SJSA1 (cell line): ENCODE results near the gene AK2. TPM values are rescaled to one million over a fixed set of nuclear protein-coding genes. Genes with fewer than 3 reads are reported as not detected.
"Not testable (repeated sequence)": the region's sequence is repeated elsewhere in the genome, so short reads cannot be mapped to it uniquely, and the experiment has no call there.

Experiments
- DNase-seq, 2 experiments: peaks; one replicate each; pipeline ENCODE4 v3.0.0-alpha.2; 2015 to 2020; ENCODE audit warnings: low spot score in 2 of 2, low read depth in 1 of 2
- H3K27ac ChIP-seq: fragments of 250-450 bp; sonication (Bioruptor Pico); 2 replicates; pipeline ENCODE4 v1.5.1; 2020; ENCODE audit warnings: mild to moderate bottlenecking, moderate library complexity
- H3K27me3 ChIP-seq: fragments of 250-450 bp; sonication (Bioruptor Pico); replicated peaks from 2 replicates; pipeline ENCODE4 v1.5.1; 2020; ENCODE audit warnings: mild to moderate bottlenecking, moderate library complexity
- H3K36me3 ChIP-seq: fragments of 250-450 bp; sonication (Bioruptor Pico); 2 replicates; pipeline ENCODE4 v1.5.1; 2020; ENCODE audit warnings: mild to moderate bottlenecking
- H3K4me1 ChIP-seq: fragments of 250-450 bp; sonication (Bioruptor Pico); replicated peaks from 2 replicates; pipeline ENCODE4 v1.6.1; 2021; ENCODE audit warnings: mild to moderate bottlenecking
- H3K4me3 ChIP-seq: fragments of 250-450 bp; sonication (Bioruptor Pico); 2 replicates; pipeline ENCODE4 v1.5.1; 2020; ENCODE audit warnings: mild to moderate bottlenecking
- H3K9me3 ChIP-seq: fragments of 250-450 bp; sonication (Bioruptor Pico); replicated peaks from 2 replicates; pipeline ENCODE4 v1.5.1; 2020; ENCODE audit warnings: mild to moderate bottlenecking
- total RNA-seq: library from RNA; depleted of rRNA; stranded (reverse); fragments of >200 nt; shearing (Covaris generic); gene quantifications from 2 replicates; pipeline ENCODE4 v1.2.3, GENCODE V29; 2014

The AK2 gene
- total RNA-seq, 1 experiment from 2014 or later, result 230 TPM

DNA sequence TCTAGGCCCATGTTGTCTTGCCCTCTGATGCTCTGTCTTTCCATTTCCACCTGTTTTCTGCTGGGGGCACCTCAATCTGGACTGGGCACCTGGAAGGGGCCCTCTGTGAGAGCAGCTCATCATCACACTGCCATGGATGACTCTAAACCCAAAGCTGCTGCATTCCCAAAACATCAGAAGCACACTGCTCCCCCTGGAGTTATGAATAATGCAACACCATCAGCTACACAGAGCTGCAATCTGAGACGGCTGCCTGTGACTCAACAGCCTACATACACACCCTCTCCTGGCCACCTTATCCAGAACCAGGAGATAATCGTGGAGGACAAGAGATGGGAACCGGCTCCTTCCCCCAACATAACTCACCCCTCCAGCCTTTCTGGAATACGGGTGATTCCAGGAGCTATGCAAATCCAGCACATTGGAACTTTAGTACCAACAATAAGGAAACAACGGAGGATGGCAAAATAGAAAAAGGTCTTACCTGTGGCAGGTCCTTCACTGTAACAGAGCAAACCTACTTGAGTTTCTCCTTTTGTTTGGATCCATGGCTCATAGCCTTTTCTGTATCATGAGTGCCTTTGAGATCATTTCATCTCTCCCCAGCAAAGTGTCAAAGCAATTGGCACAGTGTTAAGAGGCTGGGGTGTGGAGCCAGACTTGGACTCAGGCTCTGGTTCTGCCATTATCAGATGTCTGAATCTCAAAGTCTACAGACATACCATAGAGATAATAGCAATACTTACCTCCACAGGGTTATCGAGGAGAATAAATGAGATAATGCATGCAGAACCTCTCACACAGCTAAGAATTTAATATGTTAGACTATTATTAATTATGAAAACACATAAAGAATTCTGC, 29.3 kb downstream of the AK2 start:
- Histone ChIP-seq H3K27ac (no peak overlapping the region), H3K9me3 (no peaks in the 10 kb centered on the region; the same call in 1 of the 2 replicates), H3K4me1 (no peaks in the 10 kb centered on the region), H3K36me3 (peaks cover 43% of the 10 kb centered on the region), H3K27me3 (no peaks in the 10 kb centered on the region), H3K4me3 (no peak overlapping the region)
- peak; percentile 57 to 65 for DNase-seq

DNA sequence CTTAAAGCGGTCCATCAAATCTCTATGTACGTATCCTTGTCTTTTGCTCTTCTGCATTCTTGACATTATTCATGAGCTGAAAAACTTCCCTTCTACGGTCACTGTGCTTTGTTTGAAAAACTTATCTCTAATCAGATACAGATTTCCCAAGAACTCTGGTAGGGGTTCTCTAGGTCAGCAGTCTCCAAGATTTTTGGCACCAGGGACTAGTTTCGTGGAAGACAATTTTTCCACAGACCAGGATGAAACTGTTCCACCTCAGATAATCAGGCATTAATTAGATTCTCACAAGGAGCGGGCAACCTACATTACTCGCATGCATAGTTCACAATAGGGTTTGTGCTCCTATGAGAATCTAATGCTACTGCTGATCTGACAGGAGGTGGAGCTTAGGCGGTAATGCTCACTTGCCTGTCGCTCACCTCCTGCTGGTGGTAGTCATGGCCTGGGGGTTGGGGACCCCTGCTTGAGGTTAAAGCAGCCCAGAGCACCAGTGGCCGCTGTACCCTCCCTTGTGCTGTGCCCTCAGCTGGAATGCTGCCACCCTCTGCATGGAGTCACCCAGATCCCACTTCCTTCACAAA, 30.8 kb downstream of the AK2 start:
- no peaks in the 10 kb centered on the region for H3K27me3 ChIP-seq
- H3K27ac ChIP-seq, result no peak overlapping the region
- H3K4me1 ChIP-seq, result no peaks in the 10 kb centered on the region
- peaks cover 33% of the 10 kb centered on the region for H3K36me3 ChIP-seq
- DNase-seq, result no peak
- H3K9me3 ChIP-seq, result no peaks in the 10 kb centered on the region; the same call in 1 of the 2 replicates
- H3K4me3 ChIP-seq, result no peak overlapping the region

DNA sequence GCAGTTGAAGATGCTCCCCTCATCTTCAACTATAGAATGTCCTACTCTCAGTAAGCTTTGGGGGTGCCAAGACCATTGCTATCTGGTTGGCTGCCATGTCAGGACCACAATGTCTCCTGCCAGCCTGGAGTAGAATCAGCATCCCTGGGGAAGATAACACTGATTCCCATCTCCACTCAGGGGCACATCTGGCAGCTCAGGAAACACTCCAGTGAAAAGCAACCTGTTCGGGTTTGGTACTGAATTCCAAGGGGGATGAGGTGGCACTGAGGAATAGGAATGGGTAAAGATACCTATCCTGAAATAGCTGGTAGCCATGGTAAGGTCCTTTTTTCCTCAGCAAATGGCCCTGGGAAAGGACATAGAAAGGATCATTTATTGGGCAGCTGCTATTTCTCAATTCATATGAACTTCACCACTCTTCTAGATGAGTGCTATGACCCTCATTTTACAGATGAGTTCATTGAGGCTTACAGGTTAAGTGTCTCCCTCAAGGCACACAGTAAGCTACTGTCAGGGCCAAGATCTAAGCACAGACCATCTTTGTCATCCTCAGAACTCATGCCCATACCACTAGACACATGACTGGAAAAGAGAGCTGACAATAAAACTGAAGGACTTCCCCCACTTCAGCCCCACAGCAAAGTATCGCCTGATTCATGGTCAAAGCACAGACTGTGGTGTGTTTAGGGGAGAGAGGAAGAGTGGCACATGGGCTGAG, 31.4 kb downstream of the AK2 start:
- H3K27me3 ChIP-seq, result no peaks in the 10 kb centered on the region
- no peak overlapping the region for H3K27ac ChIP-seq
- H3K4me3 ChIP-seq, result no peak overlapping the region

DNA sequence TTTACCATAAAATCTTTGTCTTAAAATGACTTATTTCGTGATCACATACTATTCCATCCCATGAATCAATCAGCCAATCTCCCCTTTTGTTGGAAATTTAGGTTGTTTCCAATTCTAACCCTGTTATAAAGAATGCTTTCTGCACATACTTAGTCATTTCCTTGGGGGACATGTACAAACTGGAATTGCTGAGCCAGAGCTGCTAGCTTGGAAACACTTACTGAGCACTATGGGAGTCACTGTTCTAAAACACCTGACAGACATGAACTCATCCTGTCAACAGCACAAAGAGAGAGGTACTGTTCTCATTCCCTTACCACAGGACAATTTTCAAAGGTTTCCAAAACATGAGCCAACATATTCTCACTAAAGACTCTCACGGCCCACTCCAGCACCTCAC, 32.1 kb downstream of the AK2 start:
- Histone ChIP-seq H3K27ac (no peak overlapping the region), H3K36me3 (peaks cover 27% of the 10 kb centered on the region), H3K9me3 (no peaks in the 10 kb centered on the region; the same call in 1 of the 2 replicates), H3K4me1 (no peaks in the 10 kb centered on the region), H3K4me3 (no peak overlapping the region), H3K27me3 (no peaks in the 10 kb centered on the region)
- DNase-seq, result no peak

More for the DNA sequence above, 31.4 kb downstream of the AK2 start:
- H3K36me3 ChIP-seq, result peaks cover 29% of the 10 kb centered on the region
- no peaks in the 10 kb centered on the region; the same call in 1 of the 2 replicates for H3K9me3 ChIP-seq
- no peak for DNase-seq
- no peaks in the 10 kb centered on the region for H3K4me1 ChIP-seq

DNA sequence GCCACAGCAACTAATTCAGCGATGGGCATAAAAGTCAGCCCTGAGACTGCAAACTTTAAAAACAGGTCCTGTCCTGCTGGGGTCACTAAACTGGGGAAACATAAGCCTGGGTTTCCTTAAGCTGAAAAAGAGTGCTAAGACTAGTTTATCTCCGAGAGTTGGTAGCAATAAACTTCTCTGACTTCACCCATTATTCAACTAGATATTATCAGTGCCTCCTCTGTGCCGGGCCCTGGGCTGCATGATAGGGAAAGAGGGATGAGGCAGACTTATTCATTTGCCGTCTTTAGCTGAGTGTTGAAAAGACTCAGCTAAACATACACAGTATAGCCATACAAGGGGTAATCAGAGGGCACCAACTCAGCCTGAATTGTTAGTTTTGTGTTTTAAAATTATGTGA, 33.0 kb downstream of the AK2 start:
- no peaks in the 10 kb centered on the region; the same call in 1 of the 2 replicates for H3K9me3 ChIP-seq
- no peak overlapping the region for H3K4me3 ChIP-seq
- no peaks in the 10 kb centered on the region for H3K27me3 ChIP-seq
- peaks cover 17% of the 10 kb centered on the region for H3K36me3 ChIP-seq
- no peaks in the 10 kb centered on the region for H3K4me1 ChIP-seq
- DNase-seq, result no peak
- no peak overlapping the region for H3K27ac ChIP-seq

DNA sequence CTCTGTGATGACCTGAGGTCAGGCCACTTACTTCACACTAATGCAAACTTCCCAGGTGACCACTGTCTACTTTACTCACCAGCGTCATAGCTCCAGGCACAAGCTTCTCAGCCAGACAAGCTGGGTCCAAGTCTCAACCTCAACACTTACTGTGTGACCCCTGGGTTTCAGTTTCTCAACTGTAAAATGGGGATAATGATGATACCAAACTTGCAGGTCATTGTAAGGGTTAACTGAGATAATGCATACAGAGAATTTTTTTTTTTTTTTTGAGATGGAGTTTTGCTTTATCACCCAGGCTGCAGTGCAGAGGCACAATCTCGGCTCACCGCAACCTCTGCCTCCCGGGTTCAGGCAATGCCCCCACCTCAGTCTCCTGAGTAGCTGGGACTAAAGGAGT, 34.7 kb downstream of the AK2 start:
- H3K4me1 ChIP-seq, result peaks cover 12% of the 10 kb centered on the region
- H3K4me3 ChIP-seq, result no peak overlapping the region
- H3K27me3 ChIP-seq, result no peaks in the 10 kb centered on the region
- H3K27ac ChIP-seq, result no peak overlapping the region
- H3K9me3 ChIP-seq, result no peaks in the 10 kb centered on the region
- 0 out of 2 replicates have a peak, but pooled peaks cover 5% of the 10 kb centered on the region for H3K36me3 ChIP-seq
- no peak for DNase-seq

DNA sequence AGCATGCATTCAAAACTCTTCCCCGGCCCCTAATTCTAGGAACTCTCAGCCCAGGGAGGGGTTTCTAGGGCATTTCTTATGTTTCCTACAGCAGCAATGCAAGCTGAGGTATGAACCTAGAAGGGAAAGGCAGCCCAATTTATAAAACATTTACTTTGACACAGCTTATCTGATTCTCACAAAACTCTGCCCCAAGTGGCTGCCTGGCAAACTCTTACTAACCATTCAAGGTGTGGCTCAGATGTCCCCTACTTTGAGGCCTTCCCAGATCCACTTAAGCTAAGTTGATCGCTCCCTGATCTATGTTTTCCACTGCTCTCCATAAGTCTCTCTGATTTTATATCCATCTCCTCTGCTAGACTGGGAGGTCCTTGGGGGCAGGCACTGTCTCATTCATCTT, 35.4 kb downstream of the AK2 start:
- 0 out of 2 replicates have a peak, but pooled peaks cover 5% of the 10 kb centered on the region for H3K36me3 ChIP-seq
- peaks cover 12% of the 10 kb centered on the region for H3K4me1 ChIP-seq
- no peak overlapping the region for H3K4me3 ChIP-seq
- no peak for DNase-seq
- no peak overlapping the region for H3K27ac ChIP-seq
- H3K9me3 ChIP-seq, result no peaks in the 10 kb centered on the region
- no peaks in the 10 kb centered on the region for H3K27me3 ChIP-seq

DNA sequence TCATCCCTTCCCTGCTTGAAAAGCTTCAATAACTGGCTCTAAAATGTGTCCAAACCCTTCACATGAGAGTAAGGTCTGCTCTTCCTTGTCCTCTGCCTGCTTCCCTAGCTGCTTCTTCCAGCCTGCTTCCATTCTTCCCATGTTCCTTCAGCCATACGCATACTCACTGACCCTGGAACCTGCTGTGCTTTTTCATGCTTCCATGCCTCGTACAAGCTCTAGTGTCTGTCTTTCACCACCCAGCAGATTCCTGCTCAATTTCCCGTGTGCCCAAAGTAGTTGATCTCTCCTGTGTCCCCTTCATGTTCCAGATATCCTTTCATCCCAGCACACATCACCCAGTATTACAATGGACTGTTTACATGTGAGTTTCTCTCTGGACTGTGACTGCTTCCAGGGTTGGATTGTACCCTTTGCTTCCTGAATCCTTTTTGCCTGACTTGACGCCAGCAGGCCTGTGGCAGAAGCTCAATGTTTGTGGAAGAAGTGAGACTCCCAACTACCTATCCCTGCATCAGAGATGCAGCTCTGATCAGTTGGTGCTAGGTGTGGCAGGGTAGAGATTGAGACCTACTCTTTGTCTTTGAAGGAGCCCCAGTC, 36.2 kb downstream of the AK2 start:
- H3K9me3 ChIP-seq, result no peaks in the 10 kb centered on the region
- H3K4me3 ChIP-seq, result no peak overlapping the region
- 0 out of 2 replicates have a peak, but pooled peaks cover 5% of the 10 kb centered on the region for H3K36me3 ChIP-seq
- H3K27ac ChIP-seq, result no peak overlapping the region
- no peak for DNase-seq
- H3K4me1 ChIP-seq, result peaks cover 12% of the 10 kb centered on the region
- no peaks in the 10 kb centered on the region for H3K27me3 ChIP-seq

DNA sequence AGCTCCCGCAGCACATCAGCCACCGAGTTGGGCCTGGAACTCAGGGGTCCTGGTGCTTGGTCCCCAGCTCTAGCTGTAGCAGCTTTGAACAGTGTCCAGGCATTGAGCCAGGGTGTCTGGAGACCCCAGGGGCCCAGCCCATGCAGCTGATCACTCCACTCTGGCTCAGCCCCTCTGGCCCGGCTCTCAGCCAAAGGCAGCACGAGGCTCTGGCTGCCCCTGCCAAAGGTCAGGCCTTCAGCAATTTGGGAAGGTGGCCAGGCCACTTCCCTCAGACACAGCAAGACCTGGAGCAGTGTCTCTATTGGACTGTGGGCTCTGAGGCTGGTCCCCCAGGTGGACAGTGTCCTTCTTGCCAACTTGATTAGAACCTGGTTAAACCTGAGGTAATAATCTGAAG, 37.7 kb downstream of the AK2 start:
- Histone ChIP-seq H3K27me3 (no peaks in the 10 kb centered on the region), H3K4me1 (peaks cover 12% of the 10 kb centered on the region), H3K27ac (no peak overlapping the region), H3K36me3 (0 out of 2 replicates have a peak, but pooled peaks cover 5% of the 10 kb centered on the region), H3K4me3 (no peak overlapping the region), H3K9me3 (no peaks in the 10 kb centered on the region)
- DNase-seq, result no peak

DNA sequence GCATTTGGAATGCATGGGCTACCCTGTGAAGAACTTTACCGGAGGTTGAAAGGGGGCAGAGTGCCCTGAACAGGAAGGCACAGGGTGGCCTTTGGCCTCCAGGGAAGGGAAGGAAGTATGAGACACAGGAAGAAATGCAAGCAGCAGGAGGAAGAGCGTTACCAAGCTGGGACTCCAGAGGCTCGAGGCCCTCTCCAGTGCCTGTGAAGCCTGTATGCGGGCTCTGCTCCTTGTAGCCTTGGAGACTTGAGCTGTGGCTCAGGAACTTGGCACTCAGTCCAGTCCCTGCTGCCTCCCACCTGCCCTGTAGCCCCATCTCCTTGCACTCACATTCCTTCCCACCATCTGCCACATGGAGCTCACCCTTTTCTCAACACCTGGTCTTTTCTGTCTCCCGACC, 38.6 kb downstream of the AK2 start:
- H3K4me3 ChIP-seq, result no peak overlapping the region
- H3K36me3 ChIP-seq, result 0 out of 2 replicates have a peak, but pooled peaks cover 5% of the 10 kb centered on the region
- no peaks in the 10 kb centered on the region for H3K9me3 ChIP-seq
- H3K4me1 ChIP-seq, result peaks cover 13% of the 10 kb centered on the region
- no peak overlapping the region for H3K27ac ChIP-seq
- H3K27me3 ChIP-seq, result no peaks in the 10 kb centered on the region
- DNase-seq, result no peak

DNA sequence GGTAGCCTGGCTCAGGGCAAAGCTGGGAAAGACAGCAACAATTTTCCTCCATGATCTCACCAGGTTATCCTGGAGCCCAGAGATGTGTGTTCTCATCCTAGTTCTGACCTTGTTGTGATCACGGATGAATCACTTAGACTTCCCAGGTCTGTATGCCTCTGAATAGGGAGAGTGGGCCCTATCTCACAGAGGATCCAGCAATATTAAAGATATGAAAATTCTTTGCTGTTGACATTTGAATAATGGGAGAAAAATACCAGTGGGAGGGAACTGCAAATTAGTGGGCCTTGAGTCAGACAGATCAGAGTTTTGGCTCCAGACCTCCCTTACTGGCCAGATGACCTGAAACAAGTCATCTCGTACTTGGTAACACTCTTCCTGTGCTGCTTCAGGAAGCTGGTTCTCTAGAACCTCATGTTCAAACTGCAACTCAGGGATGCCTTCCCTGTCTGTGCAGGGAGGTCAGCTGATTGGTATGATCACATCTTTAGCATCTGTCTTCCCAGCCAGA, 39.2 kb downstream of the AK2 start:
- Histone ChIP-seq H3K4me3 (no peak overlapping the region), H3K36me3 (0 out of 2 replicates have a peak, but pooled peaks cover 5% of the 10 kb centered on the region), H3K27ac (no peak overlapping the region), H3K4me1 (peaks cover 19% of the 10 kb centered on the region), H3K27me3 (no peaks in the 10 kb centered on the region), H3K9me3 (no peaks in the 10 kb centered on the region)
- DNase-seq, result no peak

DNA sequence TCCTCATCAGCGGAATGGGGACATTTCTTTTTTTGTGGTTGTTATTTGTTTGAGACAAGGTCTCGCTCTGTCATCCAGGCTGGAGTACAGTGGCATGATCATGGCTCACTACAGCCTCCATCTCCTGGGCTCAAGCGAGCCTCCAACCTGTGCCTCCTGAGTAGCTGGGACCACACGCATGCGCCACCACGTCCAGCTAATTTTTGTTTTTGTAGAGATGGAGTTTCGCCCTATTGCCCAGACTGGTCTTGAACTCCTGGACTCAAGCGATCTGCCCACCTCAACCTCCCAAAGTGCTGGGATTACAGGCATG, 43.4 kb downstream of the AK2 start:
- H3K9me3 ChIP-seq, DNase-seq, H3K27ac ChIP-seq, H3K36me3 ChIP-seq, H3K4me3 ChIP-seq, H3K27me3 ChIP-seq: not testable (repeated sequence)
- peaks cover 51% of the 10 kb centered on the region for H3K4me1 ChIP-seq

DNA sequence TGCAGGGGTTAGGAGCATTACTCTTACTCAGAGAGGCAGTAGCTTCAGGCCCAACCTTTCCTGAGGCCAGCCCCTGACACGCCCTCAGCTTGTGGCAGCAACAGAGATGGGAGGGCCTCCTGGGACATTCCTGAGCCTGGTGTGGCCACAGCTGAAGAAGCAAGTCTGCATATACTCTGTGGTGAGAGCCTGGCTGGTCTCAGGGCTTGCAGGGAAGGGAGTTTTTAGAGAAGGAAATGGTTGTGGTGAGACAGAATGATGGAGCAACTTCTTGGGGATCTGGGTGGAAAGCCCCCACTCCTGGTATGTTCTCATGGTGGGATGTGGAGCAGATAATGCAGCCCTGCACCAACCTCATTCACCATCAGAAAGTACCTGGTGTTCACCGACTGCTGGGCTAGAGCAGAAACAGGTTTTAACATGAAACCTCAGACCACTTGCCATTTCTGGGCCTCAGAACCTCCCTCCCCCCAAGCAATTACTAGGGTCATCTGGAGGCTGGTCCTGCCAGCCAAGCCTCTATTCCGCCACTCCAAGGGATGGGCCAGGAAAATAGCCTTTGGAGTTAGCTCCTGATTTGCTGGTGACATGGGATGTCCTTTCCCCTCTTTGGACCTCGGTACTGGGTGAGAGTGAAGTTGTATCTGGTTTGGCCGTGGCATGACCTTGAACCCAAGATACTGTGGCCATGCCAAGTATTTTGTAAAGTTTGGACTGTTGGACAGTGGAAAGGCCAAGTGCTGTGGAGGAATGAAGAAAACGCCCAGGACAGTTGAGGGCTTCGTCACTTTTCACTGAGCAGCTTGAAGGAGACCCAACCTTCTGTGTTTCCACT, 44.0 kb downstream of the AK2 start:
- peak overlapping the region; percentile 16 for H3K27ac ChIP-seq
- peaks cover 46% of the 10 kb centered on the region for H3K4me1 ChIP-seq
- H3K9me3 ChIP-seq, result no peaks in the 10 kb centered on the region
- H3K4me3 ChIP-seq, result no peak overlapping the region
- no peaks in the 10 kb centered on the region for H3K27me3 ChIP-seq
- no peaks in the 10 kb centered on the region for H3K36me3 ChIP-seq
- DNase-seq, result peak; percentile 81 to 88
